Measurements from ENCODE around the gene UBA52. TPM values are rescaled to one million over a fixed set of nuclear protein-coding genes. Genes with fewer than 3 reads are reported as not detected.

The UBA52 gene
- total RNA-seq, 1 experiment from 2014 or later, result 1,265 TPM

DNA sequence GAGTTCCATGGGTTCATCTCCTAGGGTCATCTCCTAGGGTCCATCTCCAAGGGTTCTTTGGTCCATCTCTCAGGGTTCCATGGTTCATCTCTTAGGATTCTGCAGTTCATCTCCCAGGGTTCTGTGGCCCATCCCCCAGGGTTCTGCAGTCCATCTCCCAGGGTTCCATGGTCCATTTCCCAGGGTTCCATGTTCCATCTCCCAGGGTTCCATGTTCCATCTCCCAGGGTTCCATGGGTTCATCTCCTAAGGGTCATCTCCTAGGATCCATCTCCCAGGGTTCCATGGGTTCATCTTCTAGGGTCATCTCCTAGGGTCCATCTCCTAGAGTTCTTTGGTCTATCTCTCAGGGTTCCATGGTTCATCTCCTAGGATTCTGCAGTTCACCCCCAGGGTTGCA is 45.9 kb downstream of the UBA52 start:
- Histone ChIP-seq H3K23me2 (ENCODE audit: insufficient read length, low read depth, low read length, poor library complexity, severe bottlenecking) (peaks cover 7% of the 10 kb centered on the region), H4K8ac (replicated peaks; ENCODE audit: insufficient read length, low read depth, low read length) (no peak overlapping the region), H3K27ac (ENCODE audit: insufficient read length, low read depth, low read length) (no peak overlapping the region), H4K5ac (ENCODE audit: insufficient read length, low read depth, low read length) (no peak overlapping the region), H2AK5ac (ENCODE audit: insufficient read length, low read length) (no peak overlapping the region), H2BK20ac (ENCODE audit: low read depth, low read length, poor library complexity, severe bottlenecking) (no peak overlapping the region), H3K4ac (ENCODE audit: low read depth, low read length) (no peak overlapping the region), H3K56ac (ENCODE audit: insufficient read length, low read depth, low read length) (no peak overlapping the region), H3K79me1 (ENCODE audit: insufficient read depth, low read depth, low read length, poor library complexity, severe bottlenecking) (no peaks in the 10 kb centered on the region), H2AFZ (ENCODE audit: low read length) (no peak overlapping the region), H2BK5ac (ENCODE audit: insufficient read length, low read length) (no peak overlapping the region), H3K23ac (ENCODE audit: insufficient read length, low read depth, low read length) (no peak overlapping the region), H2BK12ac (ENCODE audit: insufficient read length, low read depth, low read length) (no peak overlapping the region), H3K9me3 (ENCODE audit: control insufficient read depth, low read depth, low read length) (no peaks in the 10 kb centered on the region), H3K4me2 (ENCODE audit: insufficient read depth, insufficient read length, low read length) (no peak overlapping the region), H3K9ac (ENCODE audit: extremely low read depth, insufficient read length, low read length) (no peak overlapping the region), H3T11ph (ENCODE audit: low read length) (no peak overlapping the region), H2BK15ac (ENCODE audit: low read depth, low read length) (no peak overlapping the region), H3K4me1 (ENCODE audit: insufficient read depth, low read length) (no peaks in the 10 kb centered on the region), H3K79me2 (ENCODE audit: insufficient read depth, low read length) (no peaks in the 10 kb centered on the region), H4K91ac (ENCODE audit: insufficient read length, low read depth, low read length) (no peak overlapping the region), H4K20me1 (ENCODE audit: control insufficient read depth, insufficient read depth, insufficient read length) (no peaks in the 10 kb centered on the region), H2BK120ac (ENCODE audit: low read depth, low read length, poor library complexity, severe bottlenecking) (no peak overlapping the region), H3K18ac (ENCODE audit: insufficient read length, low read depth, low read length) (no peak overlapping the region), H3K14ac (ENCODE audit: insufficient read depth, low read length) (no peak overlapping the region), H3K27me3 (ENCODE audit: insufficient read depth, low read length) (peaks cover 21% of the 10 kb centered on the region)
- Mint-ChIP-seq H3K36me3 (ENCODE audit: insufficient read depth in 1 of 3, low read depth in 3 of 3) (peaks cover 0 to 7% (median 4%) of the 10 kb centered on the region in 3 experiments; a peak in 5 of 7 replicates), H3K27ac (no peak overlapping the region), H3K27me3 (ENCODE audit: low read depth) (peaks cover 71% of the 10 kb centered on the region), H3K4me1 (peaks cover 8 to 12% of the 10 kb centered on the region in 2 experiments), H3K4me3 (no peak overlapping the region), H3K9me3 (peaks cover 5 to 6% of the 10 kb centered on the region in 2 experiments; a peak in 4 of 5 replicates)
- TF ChIP-seq, protein P1, sequence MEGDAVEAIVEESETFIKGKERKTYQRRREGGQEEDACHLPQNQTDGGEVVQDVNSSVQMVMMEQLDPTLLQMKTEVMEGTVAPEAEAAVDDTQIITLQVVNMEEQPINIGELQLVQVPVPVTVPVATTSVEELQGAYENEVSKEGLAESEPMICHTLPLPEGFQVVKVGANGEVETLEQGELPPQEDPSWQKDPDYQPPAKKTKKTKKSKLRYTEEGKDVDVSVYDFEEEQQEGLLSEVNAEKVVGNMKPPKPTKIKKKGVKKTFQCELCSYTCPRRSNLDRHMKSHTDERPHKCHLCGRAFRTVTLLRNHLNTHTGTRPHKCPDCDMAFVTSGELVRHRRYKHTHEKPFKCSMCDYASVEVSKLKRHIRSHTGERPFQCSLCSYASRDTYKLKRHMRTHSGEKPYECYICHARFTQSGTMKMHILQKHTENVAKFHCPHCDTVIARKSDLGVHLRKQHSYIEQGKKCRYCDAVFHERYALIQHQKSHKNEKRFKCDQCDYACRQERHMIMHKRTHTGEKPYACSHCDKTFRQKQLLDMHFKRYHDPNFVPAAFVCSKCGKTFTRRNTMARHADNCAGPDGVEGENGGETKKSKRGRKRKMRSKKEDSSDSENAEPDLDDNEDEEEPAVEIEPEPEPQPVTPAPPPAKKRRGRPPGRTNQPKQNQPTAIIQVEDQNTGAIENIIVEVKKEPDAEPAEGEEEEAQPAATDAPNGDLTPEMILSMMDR (conservative IDR thresholded peaks at IDR 0.05), result no peak
- DNase-seq, result no peak

Data from H9 (cell line).